Islet precursor cell (in vitro differentiated cells): ENCODE data around the gene WNK1.
"Not testable (repeated sequence)": the region's sequence is repeated elsewhere in the genome, so short reads cannot be mapped to it uniquely, and the experiment has no call there.

Experiments
- DNase-seq: peaks from one replicate; pipeline ENCODE4 v3.0.0-alpha.2; 2018

The WNK1 gene

DNA sequence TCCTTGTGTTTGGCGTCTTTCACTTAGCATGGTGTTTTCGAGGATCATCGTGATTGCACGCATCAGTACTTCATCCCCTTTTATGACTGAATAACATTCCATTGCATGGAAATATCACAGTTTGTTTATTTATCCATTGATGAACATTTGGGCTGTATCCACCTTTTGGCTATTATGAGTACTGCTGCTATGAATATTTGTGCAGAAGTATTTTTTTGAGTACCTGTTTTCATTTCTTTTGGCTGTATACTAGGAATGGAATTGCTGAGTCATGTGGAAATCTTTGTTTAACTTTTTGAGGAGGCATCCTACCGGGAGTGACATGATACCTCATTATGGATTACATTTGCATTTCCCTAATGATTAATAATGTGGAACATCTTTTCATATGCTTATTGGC, 66.4 kb downstream of the WNK1 start:
- DNase-seq, result no peak

GRCh38 chr12:820336-820735, 68.0 kb downstream of the WNK1 start:
- DNase-seq, result no peak

GRCh38 chr12:823028-823698, 70.8 kb downstream of the WNK1 start:
- DNase-seq, result no peak

DNA sequence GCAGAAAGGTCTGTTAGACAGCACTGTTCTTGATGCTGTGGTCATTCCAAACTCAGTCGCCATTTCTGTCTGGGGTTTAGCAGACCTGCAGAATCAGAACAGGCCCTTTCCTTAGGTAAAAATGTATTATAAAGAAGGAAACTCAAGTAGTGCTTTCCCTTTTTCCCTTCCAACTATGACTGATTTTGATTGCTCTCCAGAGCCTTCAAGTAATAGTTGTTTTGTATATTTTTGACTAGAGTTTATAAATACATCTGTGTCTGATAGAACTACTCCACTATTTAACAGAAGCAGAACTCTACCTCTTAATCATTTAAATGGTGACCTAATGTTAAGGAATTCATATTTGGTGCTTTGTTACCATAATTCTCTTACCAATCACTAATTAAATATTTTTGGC, 74.0 kb downstream of the WNK1 start:
- DNase-seq, result no peak

DNA sequence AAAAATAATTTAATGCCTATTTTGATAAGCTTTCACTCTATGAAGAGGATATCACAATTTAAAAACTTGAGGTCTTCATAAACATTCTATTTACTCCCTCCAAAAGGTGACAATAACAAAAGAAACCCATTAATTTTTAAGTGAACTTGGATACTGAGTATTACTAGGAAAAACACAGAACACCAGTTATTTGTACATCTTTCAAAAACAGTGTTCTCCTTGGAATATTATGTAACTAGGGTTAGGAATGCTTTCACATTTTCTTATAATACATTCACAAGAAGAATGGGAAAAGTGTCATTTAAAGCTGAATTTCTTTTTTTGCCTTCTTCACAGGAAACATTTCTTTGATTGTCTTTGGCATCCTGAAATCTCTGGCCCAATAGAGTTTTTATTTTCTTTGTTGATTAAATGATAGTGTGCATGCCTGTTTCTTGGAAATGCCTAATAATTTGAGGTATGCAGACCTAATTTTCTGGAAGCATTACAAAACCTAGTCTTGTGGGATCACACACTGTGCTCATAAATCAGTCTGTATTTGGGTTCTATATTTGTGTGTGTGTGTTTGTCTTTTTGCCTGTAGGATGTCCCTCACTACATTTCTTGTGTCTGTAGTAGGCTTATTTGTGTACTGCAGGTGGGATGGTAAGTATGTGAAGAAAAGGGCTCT, 76.5 kb downstream of the WNK1 start:
- DNase-seq, result no peak

GRCh38 chr12:830111-830867, 77.9 kb downstream of the WNK1 start:
- no peak for DNase-seq

DNA sequence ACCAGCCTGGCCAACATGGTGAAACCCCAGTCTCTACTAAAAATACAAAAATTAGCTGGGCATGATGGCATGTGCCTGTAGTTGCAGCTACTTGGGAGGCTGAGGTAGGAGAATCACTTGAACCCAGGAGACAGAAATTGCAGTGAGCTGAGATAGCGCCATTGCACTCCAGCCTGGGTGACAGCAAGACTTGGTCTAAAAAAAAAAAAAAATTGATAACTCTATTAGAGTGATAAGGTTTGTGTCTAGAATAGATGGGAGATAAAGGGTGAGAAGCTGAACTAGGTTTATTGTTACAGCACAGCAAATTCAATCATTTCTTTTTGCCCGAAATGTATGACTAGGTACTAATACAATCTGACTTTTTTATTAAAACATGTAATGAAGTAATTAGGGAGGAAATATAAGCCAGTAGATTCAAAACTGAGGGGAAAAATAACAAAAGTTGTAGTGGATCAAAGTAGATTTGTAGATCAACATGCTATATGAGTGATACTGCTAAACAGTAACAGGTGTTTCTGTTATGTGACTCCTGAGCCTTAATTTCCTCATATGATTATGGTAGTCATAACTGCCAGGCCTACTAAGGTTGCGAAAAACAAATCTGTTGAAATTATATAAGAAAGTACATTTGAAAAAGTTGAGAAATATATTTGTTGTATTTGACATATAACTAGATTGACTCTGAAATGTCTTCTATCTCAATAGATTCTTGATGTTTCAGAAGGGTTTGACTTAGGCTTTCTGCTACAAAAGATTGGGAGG, 83.6 kb downstream of the WNK1 start:
- DNase-seq, result no peak

DNA sequence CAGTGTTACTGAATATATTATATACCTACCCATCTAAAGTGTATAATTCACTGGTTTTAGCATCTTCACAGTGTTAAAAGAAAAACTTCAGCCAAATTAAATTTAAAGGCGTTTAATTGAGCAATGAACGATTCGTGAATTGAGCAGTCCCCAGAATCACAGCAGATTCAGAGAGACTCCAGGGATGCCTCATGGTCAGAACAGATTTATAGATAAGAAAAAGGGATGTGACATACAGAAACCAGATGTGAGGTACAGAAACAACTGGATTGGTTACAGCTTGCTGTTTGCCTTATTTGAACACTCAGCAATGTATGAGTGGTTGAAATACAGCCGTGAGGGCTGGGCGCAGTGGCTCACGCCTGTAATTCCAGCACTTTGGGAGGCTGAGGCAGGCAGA, 84.6 kb downstream of the WNK1 start:
- no peak for DNase-seq

DNA sequence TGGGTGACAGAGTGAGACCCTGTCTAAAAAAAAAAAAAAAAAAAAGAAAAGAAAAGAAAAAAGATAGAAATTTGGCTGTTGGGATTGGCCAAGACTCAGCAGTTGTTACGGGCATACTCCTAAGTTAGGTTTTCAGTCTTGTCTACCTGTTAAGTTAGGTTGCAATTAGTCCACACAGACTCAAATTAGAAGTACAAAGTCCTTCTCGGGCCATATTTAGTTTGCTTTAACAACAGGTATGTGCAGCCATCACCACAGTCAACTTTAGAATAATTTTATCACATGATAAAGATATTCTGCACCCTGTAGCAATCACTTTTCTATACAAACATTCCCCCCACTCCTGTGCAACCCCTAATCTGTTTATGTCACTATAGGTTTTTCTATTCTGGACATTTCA, 85.2 kb downstream of the WNK1 start:
- DNase-seq, result no peak

DNA sequence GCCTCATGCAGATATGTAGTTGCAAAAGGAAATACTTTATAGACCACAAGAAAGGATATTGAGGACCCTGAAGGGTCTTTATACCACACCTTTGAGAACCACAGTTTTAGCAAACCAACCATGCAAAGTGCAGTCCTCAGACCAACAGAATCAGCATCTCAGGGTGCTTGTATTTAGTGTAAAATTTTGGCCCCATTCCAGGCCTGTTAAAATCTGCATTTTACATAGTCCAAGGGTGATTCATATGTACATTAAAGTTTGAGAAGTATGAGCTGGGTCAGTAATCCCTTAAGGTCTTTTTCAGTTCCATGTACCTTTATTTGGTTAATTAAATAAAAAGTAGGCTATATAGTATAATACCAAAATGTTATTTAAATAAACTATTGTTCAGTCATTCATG, 91.2 kb downstream of the WNK1 start:
- no peak for DNase-seq

DNA sequence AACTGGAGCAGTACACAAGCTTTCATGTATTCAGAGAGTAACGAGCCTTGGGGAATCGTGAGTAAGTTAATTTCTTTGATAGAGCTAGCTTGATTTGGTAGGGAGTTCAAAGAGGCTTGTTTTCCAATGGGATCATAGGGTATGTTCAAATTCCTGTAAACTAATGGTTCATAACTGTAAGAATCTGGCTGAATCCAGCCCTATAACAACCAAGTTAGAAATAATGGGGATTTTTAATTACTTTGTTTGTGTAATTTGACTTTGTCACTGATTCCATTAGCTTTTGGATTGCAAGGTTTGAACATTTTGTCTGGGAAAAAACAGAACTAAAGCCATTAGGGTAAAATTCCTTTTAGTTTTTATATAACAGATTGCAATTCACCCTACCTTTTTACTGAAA, 94.0 kb downstream of the WNK1 start:
- DNase-seq, result no peak

- DNase-seq, result no peak
These were observed 95.9 kb downstream of the WNK1 start for GRCh38 chr12:848173-848865.

- no peak for DNase-seq
These were observed 96.6 kb downstream of the WNK1 start for GRCh38 chr12:848882-849527.

DNA sequence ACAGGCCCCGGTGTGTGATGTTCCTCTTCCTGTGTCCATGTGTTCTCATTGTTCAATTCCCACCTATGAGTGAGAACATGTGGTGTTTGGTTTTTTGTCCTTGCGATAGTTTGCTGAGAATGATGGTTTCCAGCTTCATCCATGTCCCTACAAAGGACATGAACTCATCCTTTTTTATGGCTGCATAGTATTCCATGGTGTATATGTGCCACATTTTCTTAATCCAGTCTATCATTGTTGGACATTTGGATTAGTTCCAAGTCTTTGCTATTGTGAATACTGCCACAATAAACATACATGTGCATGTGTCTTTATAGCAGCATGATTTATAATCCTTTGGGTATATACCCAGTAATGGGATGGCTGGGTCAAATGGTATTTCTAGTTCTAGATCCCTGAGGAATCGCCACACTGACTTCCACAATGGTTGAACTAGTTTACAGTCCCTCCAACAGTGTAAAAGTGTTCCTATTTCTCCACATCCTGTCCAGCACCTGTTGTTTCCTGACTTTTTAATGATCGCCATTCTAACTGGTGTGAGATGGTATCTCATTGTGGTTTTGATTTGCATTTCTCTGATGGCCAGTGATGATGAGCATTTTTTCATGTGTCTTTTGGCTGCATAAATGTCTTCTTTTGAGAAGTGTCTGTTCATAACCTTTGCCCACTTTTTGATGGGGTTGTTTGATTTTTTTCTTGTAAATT, 97.5 kb downstream of the WNK1 start:
- DNase-seq, result not testable (repeated sequence)

GRCh38 chr12:851343-851742, 99.0 kb downstream of the WNK1 start:
- no peak for DNase-seq

- DNase-seq, result no peak
These were observed 99.5 kb downstream of the WNK1 start for GRCh38 chr12:851913-852312.

DNA sequence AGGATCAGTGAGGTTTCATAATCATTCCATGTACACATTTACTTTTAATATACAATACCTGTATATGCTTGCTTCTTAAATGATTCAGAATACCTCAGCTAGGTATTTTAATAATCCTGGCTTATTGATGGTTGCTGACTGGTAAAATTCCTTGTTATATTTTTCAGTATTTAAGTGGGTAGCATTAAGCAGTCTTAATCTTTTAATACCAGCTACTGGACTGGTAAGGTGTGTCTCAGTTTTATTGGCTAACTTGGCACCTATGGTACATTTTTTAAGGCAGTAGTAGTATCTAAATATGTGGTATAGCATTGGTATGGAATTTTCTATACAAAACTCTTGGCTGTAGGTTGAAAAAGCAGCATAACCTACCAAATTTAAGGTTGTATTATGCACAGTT, 100.5 kb downstream of the WNK1 start:
- no peak for DNase-seq

DNA sequence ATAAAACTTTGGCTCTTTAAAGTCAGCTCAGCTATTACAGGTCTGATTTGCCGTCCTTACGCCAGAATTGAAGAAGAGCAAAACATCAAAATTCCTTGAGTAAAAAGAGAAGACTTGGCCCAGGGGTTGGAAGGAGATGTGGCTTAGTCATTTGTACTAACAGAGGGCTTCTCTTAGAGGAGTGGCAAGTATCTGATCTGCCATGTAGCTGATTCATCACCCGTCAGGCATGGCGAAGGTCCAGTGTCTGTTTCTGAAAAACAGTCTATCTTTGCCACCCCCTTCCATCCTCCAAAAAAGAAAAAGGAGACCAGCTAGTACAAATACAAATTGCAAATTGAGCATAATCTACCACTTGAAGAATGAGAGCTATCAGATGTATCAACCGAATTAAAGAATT, 105.2 kb downstream of the WNK1 start:
- DNase-seq, result no peak

DNA sequence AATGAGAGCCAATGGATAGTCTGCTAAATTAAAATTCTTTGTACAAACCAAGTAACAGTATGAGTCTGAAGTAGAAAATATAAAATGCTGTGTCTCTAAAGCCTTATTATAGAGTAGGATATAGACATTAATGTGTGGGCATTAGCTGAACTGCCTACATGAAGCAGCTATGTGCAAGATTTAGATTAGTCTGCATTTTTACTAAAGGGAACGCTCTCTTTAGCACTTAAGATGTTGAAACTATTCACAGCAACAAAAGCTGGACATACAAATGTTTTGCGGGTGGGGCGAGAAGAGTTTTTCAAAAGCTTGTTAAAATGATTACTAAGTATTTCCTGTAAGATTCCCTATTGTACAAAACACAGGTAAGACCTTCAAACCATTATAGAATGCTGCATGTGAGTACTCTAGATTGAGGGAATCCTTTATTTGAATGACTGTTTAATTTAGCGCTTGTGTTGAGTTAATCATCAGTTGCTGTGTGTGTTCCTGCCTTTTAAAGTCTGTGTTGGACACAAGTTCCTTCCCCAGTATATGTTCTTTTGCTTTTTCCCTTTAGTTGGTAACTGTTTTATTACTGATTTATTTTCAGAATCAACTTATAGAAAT, 110.0 kb downstream of the WNK1 start:
- DNase-seq, result no peak

- DNase-seq, result no peak
These were observed 110.9 kb downstream of the WNK1 start for GRCh38 chr12:863285-863684.

GRCh38 chr12:865614-866013, 113.2 kb downstream of the WNK1 start:
- no peak for DNase-seq
